ENCODE measurements around the gene MYCT1. TPM values are rescaled to one million over a fixed set of nuclear protein-coding genes. Genes with fewer than 3 reads are reported as not detected.
A peak's percentile ranks its signal among the peaks of the same experiment; 100 is the strongest.

Gene MYCT1
- total RNA-seq, 1 donor from 2014 or later = 178 TPM

GRCh38 chr6:152734630-152735029 lies 36.9 kb downstream of the MYCT1 start:
- H3K4me3 Mint-ChIP-seq (ENCODE audit: unreplicated experiment) = no peak overlapping the region
- no peak for DNase-seq (ENCODE audit: low spot score)
- H3K4me1 Mint-ChIP-seq (ENCODE audit: unreplicated experiment) = no peaks in the 10 kb centered on the region
- H3K9me3 Mint-ChIP-seq (ENCODE audit: unreplicated experiment) = no peaks in the 10 kb centered on the region
- TF ChIP-seq, protein P1, sequence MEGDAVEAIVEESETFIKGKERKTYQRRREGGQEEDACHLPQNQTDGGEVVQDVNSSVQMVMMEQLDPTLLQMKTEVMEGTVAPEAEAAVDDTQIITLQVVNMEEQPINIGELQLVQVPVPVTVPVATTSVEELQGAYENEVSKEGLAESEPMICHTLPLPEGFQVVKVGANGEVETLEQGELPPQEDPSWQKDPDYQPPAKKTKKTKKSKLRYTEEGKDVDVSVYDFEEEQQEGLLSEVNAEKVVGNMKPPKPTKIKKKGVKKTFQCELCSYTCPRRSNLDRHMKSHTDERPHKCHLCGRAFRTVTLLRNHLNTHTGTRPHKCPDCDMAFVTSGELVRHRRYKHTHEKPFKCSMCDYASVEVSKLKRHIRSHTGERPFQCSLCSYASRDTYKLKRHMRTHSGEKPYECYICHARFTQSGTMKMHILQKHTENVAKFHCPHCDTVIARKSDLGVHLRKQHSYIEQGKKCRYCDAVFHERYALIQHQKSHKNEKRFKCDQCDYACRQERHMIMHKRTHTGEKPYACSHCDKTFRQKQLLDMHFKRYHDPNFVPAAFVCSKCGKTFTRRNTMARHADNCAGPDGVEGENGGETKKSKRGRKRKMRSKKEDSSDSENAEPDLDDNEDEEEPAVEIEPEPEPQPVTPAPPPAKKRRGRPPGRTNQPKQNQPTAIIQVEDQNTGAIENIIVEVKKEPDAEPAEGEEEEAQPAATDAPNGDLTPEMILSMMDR (IDR thresholded peaks at IDR 0.05; ENCODE audit: unreplicated experiment) = no peak
- peaks cover 3% of the 10 kb centered on the region for H3K36me3 Mint-ChIP-seq (ENCODE audit: low read depth, unreplicated experiment)
- H3K27me3 Mint-ChIP-seq (ENCODE audit: unreplicated experiment) = no peaks in the 10 kb centered on the region
- no peak overlapping the region for H3K27ac Mint-ChIP-seq (ENCODE audit: unreplicated experiment)

GRCh38 chr6:152736687-152737273 lies 39.1 kb downstream of the MYCT1 start:
- TF ChIP-seq, protein P1 (IDR thresholded peaks at IDR 0.05; ENCODE audit: unreplicated experiment) = no peak
- no peaks in the 10 kb centered on the region for H3K9me3 Mint-ChIP-seq (ENCODE audit: unreplicated experiment)
- no peak overlapping the region for H3K27ac Mint-ChIP-seq (ENCODE audit: unreplicated experiment)
- no peak overlapping the region for H3K4me3 Mint-ChIP-seq (ENCODE audit: unreplicated experiment)
- peaks cover 3% of the 10 kb centered on the region for H3K36me3 Mint-ChIP-seq (ENCODE audit: low read depth, unreplicated experiment)
- no peaks in the 10 kb centered on the region for H3K4me1 Mint-ChIP-seq (ENCODE audit: unreplicated experiment)
- DNase-seq (ENCODE audit: low spot score) = no peak
- no peaks in the 10 kb centered on the region for H3K27me3 Mint-ChIP-seq (ENCODE audit: unreplicated experiment)

DNA sequence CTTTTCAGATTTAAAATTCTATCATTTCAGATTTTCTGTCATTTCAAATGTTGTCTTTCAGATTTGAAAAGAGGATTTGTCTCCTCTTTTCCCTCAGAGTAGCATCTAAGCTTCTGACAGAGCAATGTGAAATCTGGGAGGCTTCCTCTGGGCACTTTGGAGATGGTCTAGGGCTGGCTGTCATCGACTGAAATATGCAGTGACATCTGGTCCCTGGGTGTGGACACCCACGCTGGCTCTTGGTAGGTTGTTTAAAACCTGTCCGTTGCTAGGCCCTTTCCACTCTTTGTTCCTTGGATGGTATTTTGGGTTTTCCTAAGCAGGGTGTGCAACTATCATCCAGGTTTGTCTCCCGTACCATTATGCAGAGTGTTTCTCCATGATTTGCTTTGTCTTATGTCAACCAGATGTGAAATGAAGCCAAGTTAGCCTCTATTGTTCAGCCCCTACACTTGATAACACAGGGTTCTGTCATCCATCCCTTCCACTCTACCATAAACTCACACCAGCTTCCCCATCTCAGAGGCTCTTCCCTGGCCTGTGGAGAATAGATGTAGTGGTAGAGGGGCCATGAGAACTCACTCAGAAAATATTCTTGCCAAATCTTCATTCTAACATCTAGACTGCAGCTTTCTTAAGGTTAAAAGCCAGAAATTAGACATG lies 47.9 kb downstream of the MYCT1 start:
- H3K4me1 Mint-ChIP-seq (ENCODE audit: unreplicated experiment) = peaks cover 2% of the 10 kb centered on the region
- H3K9me3 Mint-ChIP-seq (ENCODE audit: unreplicated experiment) = no peaks in the 10 kb centered on the region
- TF ChIP-seq, protein P1 (IDR thresholded peaks at IDR 0.05; ENCODE audit: unreplicated experiment) = no peak
- no peaks in the 10 kb centered on the region for H3K27me3 Mint-ChIP-seq (ENCODE audit: unreplicated experiment)
- H3K27ac Mint-ChIP-seq (ENCODE audit: unreplicated experiment) = no peak overlapping the region
- H3K4me3 Mint-ChIP-seq (ENCODE audit: unreplicated experiment) = no peak overlapping the region
- DNase-seq (ENCODE audit: low spot score) = no peak
- H3K36me3 Mint-ChIP-seq (ENCODE audit: low read depth, unreplicated experiment) = no peaks in the 10 kb centered on the region

GRCh38 chr6:152746172-152746553 lies 48.5 kb downstream of the MYCT1 start:
- DNase-seq (ENCODE audit: low spot score) = no peak
- H3K4me1 Mint-ChIP-seq (ENCODE audit: unreplicated experiment) = peaks cover 2% of the 10 kb centered on the region
- no peaks in the 10 kb centered on the region for H3K36me3 Mint-ChIP-seq (ENCODE audit: low read depth, unreplicated experiment)
- no peaks in the 10 kb centered on the region for H3K27me3 Mint-ChIP-seq (ENCODE audit: unreplicated experiment)
- H3K27ac Mint-ChIP-seq (ENCODE audit: unreplicated experiment) = no peak overlapping the region
- TF ChIP-seq, protein P1 (IDR thresholded peaks at IDR 0.05; ENCODE audit: unreplicated experiment) = no peak
- no peaks in the 10 kb centered on the region for H3K9me3 Mint-ChIP-seq (ENCODE audit: unreplicated experiment)
- H3K4me3 Mint-ChIP-seq (ENCODE audit: unreplicated experiment) = no peak overlapping the region

- TF ChIP-seq, protein P1 (IDR thresholded peaks at IDR 0.05; ENCODE audit: unreplicated experiment) = peak; percentile 48
- H3K9me3 Mint-ChIP-seq (ENCODE audit: unreplicated experiment) = no peaks in the 10 kb centered on the region
- H3K27ac Mint-ChIP-seq (ENCODE audit: unreplicated experiment) = no peak overlapping the region
- no peaks in the 10 kb centered on the region for H3K27me3 Mint-ChIP-seq (ENCODE audit: unreplicated experiment)
- peaks cover 2% of the 10 kb centered on the region for H3K4me1 Mint-ChIP-seq (ENCODE audit: unreplicated experiment)
- H3K4me3 Mint-ChIP-seq (ENCODE audit: unreplicated experiment) = no peak overlapping the region
- no peaks in the 10 kb centered on the region for H3K36me3 Mint-ChIP-seq (ENCODE audit: low read depth, unreplicated experiment)
- no peak for DNase-seq (ENCODE audit: low spot score)
Measured at GRCh38 chr6:152748843-152749242, 51.1 kb downstream of the MYCT1 start.
